T-helper 2 cell treated with Interferon-gamma antibody and Interleukin-4, amounts not matched to agents 100 ng/mL and 5 ng/mL, for 36 hours (primary cell): Measurements from ENCODE around the gene TGFBR3. TPM values are rescaled to one million over a fixed set of nuclear protein-coding genes. Genes with fewer than 3 reads are reported as not detected.

Experiments used
- intact Hi-C: fragments of 100-400 bp; cut with micrococcal nuclease; formaldehyde crosslinking; loops from one replicate; pipeline ENCODE4 v1.15.1; 2023
- total RNA-seq: library from RNA; stranded (reverse); gene quantifications from 2 replicates; pipeline ENCODE4 v1.2.3, GENCODE V29; 2022

The TGFBR3 gene
- total RNA-seq = 14.1 and 14.5 TPM in 2 replicates

GRCh38 chr1:91885716-91886506, at the start of gene TGFBR3:
TSS of gene TGFBR3 (minus strand) at chr1:91886151. CDS start at chr1:91861531, 24,620 bp downstream.
- intact Hi-C loops = loop anchor here (1.0 to 5.0 kb wide), 3 partner anchors 82 to 375 kb away; no protein-coding TSS in a partner anchor

- intact Hi-C loops = loop anchor here (10.0 kb wide), 1 partner anchor 764 kb away; no protein-coding TSS in a partner anchor
These were observed 43.3 kb upstream of the TGFBR3 start for GRCh38 chr1:91929250-91929649.

- intact Hi-C loops = loop anchor here (10.0 kb wide), 1 partner anchor 763 kb away; no protein-coding TSS in a partner anchor
These were observed 42.1 kb upstream of the TGFBR3 start for GRCh38 chr1:91928026-91928425.

GRCh38 chr1:91925644-91926435, 39.9 kb upstream of the TGFBR3 start:
- intact Hi-C loops = loop anchor here (2.0 to 10.0 kb wide), 2 partner anchors 485 to 761 kb away; no protein-coding TSS in a partner anchor

GRCh38 chr1:91924146-91924545, 38.2 kb upstream of the TGFBR3 start:
- intact Hi-C loops = loop anchor here (10.0 kb wide), 1 partner anchor 759 kb away; no protein-coding TSS in a partner anchor

- intact Hi-C loops = loop anchor here (10.0 kb wide), 1 partner anchor 755 kb away; no protein-coding TSS in a partner anchor
These were observed 34.0 kb upstream of the TGFBR3 start for GRCh38 chr1:91919962-91920361.

GRCh38 chr1:91916811-91917460, 31.0 kb upstream of the TGFBR3 start:
- intact Hi-C loops = no loop called here

- intact Hi-C loops = no loop called here
These were observed 30.1 kb upstream of the TGFBR3 start for GRCh38 chr1:91916046-91916445.

GRCh38 chr1:91913018-91913417, 27.1 kb upstream of the TGFBR3 start:
- intact Hi-C loops = no loop called here

GRCh38 chr1:91912266-91912665, 26.3 kb upstream of the TGFBR3 start:
- intact Hi-C loops = no loop called here

- intact Hi-C loops = no loop called here
These were observed 15.3 kb upstream of the TGFBR3 start for GRCh38 chr1:91901231-91901630.

GRCh38 chr1:91900562-91900961, 14.6 kb upstream of the TGFBR3 start:
- intact Hi-C loops = no loop called here

- intact Hi-C loops = no loop called here
These were observed 11.1 kb upstream of the TGFBR3 start for GRCh38 chr1:91897016-91897415.

- intact Hi-C loops = no loop called here
These were observed 10.0 kb upstream of the TGFBR3 start for GRCh38 chr1:91895832-91896556.

- intact Hi-C loops = no loop called here
These were observed 8.2 kb upstream of the TGFBR3 start for GRCh38 chr1:91894036-91894761.

GRCh38 chr1:91891969-91892368, 6.0 kb upstream of the TGFBR3 start:
- intact Hi-C loops = no loop called here

GRCh38 chr1:91891454-91891853, 5.5 kb upstream of the TGFBR3 start:
- intact Hi-C loops = no loop called here

- intact Hi-C loops = loop anchor here (5.0 kb wide), 1 partner anchor 138 kb away; no protein-coding TSS in a partner anchor
These were observed 3.9 kb upstream of the TGFBR3 start for GRCh38 chr1:91889717-91890459.

- intact Hi-C loops = loop anchor here (1.0 to 5.0 kb wide), 3 partner anchors 81 to 374 kb away; no protein-coding TSS in a partner anchor
These were observed 687 bp downstream of the TGFBR3 start for GRCh38 chr1:91885213-91885715.
